Measurements from ENCODE around the gene HERPUD1. TPM values are rescaled to one million over a fixed set of nuclear protein-coding genes. Genes with fewer than 3 reads are reported as not detected.

Gene HERPUD1
- total RNA-seq, 1 experiment from 2014 or later, result 45.2 TPM

DNA sequence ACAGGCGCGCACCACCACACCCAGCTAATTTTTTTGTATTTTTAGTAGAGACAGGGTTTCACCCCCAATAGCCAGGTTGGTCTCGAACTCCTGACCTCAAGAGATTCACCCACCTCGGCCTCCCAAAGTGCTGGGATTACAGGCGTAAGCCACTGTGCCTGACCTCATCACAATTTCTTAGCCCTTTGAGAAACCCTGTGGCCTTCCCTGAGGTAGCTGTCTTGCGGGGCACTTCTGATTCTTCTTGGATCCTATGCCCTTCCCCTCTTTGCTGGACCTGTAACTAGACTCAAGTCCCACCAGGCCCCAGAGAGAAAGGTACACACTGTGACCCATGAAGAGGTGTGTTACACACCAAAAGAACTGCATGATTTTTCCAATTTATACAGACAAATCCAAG, 16.3 kb downstream of the HERPUD1 start:
- H3K4me3 ChIP-seq (ENCODE audit: low read depth in 2 of 2, low read length in 2 of 2), result no peak overlapping the region
- no peaks in the 10 kb centered on the region for H3K9me3 ChIP-seq (ENCODE audit: control insufficient read depth, insufficient read depth, low read depth, low read length)
- intact Hi-C loops (cut with micrococcal nuclease; ENCODE audit: unreplicated experiment), result no loop called here
- peaks cover 5% of the 10 kb centered on the region for H3K36me3 ChIP-seq (ENCODE audit: control insufficient read depth, insufficient read depth, low read length)
- ChIA-PET POLR2A (no interaction called here), CTCF (interaction anchor here (0.6 kb wide), 1 partner anchor 483 kb away, joined by 5 read pairs; no protein-coding TSS in a partner anchor)
- no peaks in the 10 kb centered on the region; the same call in 1 of the 2 replicates for H3K4me1 ChIP-seq (ENCODE audit: control insufficient read depth, insufficient read depth, low read length)
- no peak overlapping the region for H3K27ac ChIP-seq (ENCODE audit: low read length)
- ATAC-seq, result no peak
- no peak for DNase-seq (ENCODE audit: low read depth, low spot score)
- TF ChIP-seq, protein P1, sequence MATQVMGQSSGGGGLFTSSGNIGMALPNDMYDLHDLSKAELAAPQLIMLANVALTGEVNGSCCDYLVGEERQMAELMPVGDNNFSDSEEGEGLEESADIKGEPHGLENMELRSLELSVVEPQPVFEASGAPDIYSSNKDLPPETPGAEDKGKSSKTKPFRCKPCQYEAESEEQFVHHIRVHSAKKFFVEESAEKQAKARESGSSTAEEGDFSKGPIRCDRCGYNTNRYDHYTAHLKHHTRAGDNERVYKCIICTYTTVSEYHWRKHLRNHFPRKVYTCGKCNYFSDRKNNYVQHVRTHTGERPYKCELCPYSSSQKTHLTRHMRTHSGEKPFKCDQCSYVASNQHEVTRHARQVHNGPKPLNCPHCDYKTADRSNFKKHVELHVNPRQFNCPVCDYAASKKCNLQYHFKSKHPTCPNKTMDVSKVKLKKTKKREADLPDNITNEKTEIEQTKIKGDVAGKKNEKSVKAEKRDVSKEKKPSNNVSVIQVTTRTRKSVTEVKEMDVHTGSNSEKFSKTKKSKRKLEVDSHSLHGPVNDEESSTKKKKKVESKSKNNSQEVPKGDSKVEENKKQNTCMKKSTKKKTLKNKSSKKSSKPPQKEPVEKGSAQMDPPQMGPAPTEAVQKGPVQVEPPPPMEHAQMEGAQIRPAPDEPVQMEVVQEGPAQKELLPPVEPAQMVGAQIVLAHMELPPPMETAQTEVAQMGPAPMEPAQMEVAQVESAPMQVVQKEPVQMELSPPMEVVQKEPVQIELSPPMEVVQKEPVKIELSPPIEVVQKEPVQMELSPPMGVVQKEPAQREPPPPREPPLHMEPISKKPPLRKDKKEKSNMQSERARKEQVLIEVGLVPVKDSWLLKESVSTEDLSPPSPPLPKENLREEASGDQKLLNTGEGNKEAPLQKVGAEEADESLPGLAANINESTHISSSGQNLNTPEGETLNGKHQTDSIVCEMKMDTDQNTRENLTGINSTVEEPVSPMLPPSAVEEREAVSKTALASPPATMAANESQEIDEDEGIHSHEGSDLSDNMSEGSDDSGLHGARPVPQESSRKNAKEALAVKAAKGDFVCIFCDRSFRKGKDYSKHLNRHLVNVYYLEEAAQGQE (IDR thresholded peaks at IDR 0.05; ENCODE audit: insufficient read depth in 1 of 2, low read depth in 2 of 2, low read length in 1 of 2), result no peak
- no TSS peak for BruUV-seq (replicated peaks)
- in situ Hi-C loops (cut with HindIII; ENCODE audit: low pct_unique_long_range_greater_than_20kb, low sequenced_read_pairs), result no loop called here
- H3K27me3 ChIP-seq (ENCODE audit: control insufficient read depth, insufficient read depth, low read length), result no peaks in the 10 kb centered on the region

DNA sequence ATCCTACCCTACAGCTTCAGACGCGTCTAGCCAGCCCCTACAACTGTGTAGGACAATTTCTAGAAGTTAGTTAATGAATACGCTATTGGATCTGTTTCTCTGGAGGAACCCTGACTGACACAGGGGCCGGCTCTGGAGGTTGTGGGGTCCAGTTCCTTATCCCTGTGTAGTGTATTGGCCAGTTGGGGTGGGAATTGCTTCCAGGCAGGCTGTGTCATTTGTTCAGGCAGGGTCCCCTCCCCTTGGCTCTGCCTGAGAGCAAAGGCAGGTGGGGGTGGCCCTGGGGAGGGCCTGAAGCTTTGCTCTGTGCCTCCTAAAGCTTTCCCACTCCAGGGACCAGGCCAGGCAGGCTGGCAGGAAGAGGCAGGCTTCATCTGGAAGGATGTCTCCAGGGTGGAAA, 18.1 kb downstream of the HERPUD1 start:
- ATAC-seq (no peak), DNase-seq (ENCODE audit: low read depth, low spot score) (no peak)
- no TSS peak for BruUV-seq (replicated peaks)
- CTCF ChIA-PET, result no interaction called here
- TF ChIP-seq TCF7L2 (IDR thresholded peaks at IDR 0.05; ENCODE audit: low read depth, low read length), result no peak
- TF ChIP-seq, protein P2, sequence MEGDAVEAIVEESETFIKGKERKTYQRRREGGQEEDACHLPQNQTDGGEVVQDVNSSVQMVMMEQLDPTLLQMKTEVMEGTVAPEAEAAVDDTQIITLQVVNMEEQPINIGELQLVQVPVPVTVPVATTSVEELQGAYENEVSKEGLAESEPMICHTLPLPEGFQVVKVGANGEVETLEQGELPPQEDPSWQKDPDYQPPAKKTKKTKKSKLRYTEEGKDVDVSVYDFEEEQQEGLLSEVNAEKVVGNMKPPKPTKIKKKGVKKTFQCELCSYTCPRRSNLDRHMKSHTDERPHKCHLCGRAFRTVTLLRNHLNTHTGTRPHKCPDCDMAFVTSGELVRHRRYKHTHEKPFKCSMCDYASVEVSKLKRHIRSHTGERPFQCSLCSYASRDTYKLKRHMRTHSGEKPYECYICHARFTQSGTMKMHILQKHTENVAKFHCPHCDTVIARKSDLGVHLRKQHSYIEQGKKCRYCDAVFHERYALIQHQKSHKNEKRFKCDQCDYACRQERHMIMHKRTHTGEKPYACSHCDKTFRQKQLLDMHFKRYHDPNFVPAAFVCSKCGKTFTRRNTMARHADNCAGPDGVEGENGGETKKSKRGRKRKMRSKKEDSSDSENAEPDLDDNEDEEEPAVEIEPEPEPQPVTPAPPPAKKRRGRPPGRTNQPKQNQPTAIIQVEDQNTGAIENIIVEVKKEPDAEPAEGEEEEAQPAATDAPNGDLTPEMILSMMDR (IDR thresholded peaks at IDR 0.05), result no peak
- no peak for TF ChIP-seq SIN3A (IDR thresholded peaks at IDR 0.05; ENCODE audit: borderline replicate concordance, insufficient read depth, low read depth, low read length)
- TF ChIP-seq POLR2AphosphoS5 (IDR thresholded peaks at IDR 0.05; ENCODE audit: low read depth, low read length), result no peak
- TF ChIP-seq, protein P1 (IDR thresholded peaks at IDR 0.05; ENCODE audit: insufficient read depth in 1 of 2, low read depth in 2 of 2, low read length in 1 of 2), result no peak
- Histone ChIP-seq H3K4me3 (ENCODE audit: low read depth in 2 of 2, low read length in 2 of 2) (no peak overlapping the region), H3K27ac (ENCODE audit: low read length) (no peak overlapping the region), H3K4me1 (ENCODE audit: control insufficient read depth, insufficient read depth, low read length) (no peaks in the 10 kb centered on the region), H3K9me3 (ENCODE audit: control insufficient read depth, insufficient read depth, low read depth, low read length) (no peaks in the 10 kb centered on the region), H3K36me3 (ENCODE audit: control insufficient read depth, insufficient read depth, low read length) (no peaks in the 10 kb centered on the region; the same call in 1 of the 2 replicates), H3K27me3 (ENCODE audit: control insufficient read depth, insufficient read depth, low read length) (no peaks in the 10 kb centered on the region)
- in situ Hi-C loops (cut with HindIII; ENCODE audit: low pct_unique_long_range_greater_than_20kb, low sequenced_read_pairs) (no loop called here), intact Hi-C loops (cut with micrococcal nuclease; ENCODE audit: unreplicated experiment) (no loop called here)
- POLR2A ChIA-PET, result no interaction called here
